HCT116 (cell line): ENCODE results near the gene FRZB. TPM values are rescaled to one million over a fixed set of nuclear protein-coding genes. Genes with fewer than 3 reads are reported as not detected.

ENCODE experiments used
- ATAC-seq: fragments of 200-7000 bp; cut with Tn5 transposase; 2 replicates; pipeline ENCODE4 v1.9.1; 2020; ENCODE audit warnings: mild to moderate bottlenecking, moderate library complexity
- BruUV-seq: library from RNA; stranded (reverse); fragments of 400-500 nt; replicated peaks from 2 replicates; lab custom pipeline; 2021; lab: Mats Ljungman, UMichigan
- CTCF ChIA-PET: fragments of 300-600 bp; sonication (Branson Sonifier 250); formaldehyde crosslinking; loops from one replicate; lab custom pipeline; 2021; ENCODE audit warnings: antibody characterized with exemption; lab: Charles Lee
- POLR2A ChIA-PET: fragments of 300-600, 350-600 bp; sonication (Branson Sonifier 250); formaldehyde crosslinking; loops from one replicate; lab custom pipeline; 2021; ENCODE audit warnings: antibody characterized with exemption; lab: Charles Lee
- RAD21 ChIA-PET, 2 experiments: fragments of 300-600 bp; sonication (Branson Sonifier 250); formaldehyde crosslinking; loops; one replicate each; lab custom pipeline; 2023; ENCODE audit warnings: low total read pairs in 2 of 2; ENCODE audit not compliant: uncharacterized antibody in 2 of 2, unreplicated experiment in 2 of 2, low non-redundant PET in 1 of 2; lab: Charles Lee
- DNase-seq: peaks from one replicate; pipeline ENCODE4 v3.0.0-alpha.2; 2010; ENCODE audit warnings: low read depth, low spot score
- H2AFZ ChIP-seq: fragments of 200-600 bp; shearing (Covaris generic), sonication (generic); 2 replicates; pipeline ENCODE4 v1.6.1; 2017; ENCODE audit warnings: low read depth, mixed run types, mixed read lengths, antibody characterized with exemption, low read length; ENCODE audit not compliant: poor library complexity, severe bottlenecking
- H3K27ac ChIP-seq: 2 replicates; pipeline ENCODE4 v1.5.1; 2012; ENCODE audit warnings: low read depth, low read length
- H3K27me3 ChIP-seq: fragments of 200-600 bp; sonication (generic); 2 replicates; pipeline ENCODE4 v1.6.1; 2016; ENCODE audit warnings: mixed run types, low read length, mixed read lengths; ENCODE audit not compliant: insufficient read depth
- H3K36me3 ChIP-seq, 2 experiments: fragments of 200-500 bp in 1 of 2; fragments of 200-600 bp in 1 of 2; sonication (Bioruptor generic) in 1 of 2; sonication (generic) in 1 of 2; 2 replicates each; pipeline versions ENCODE4 v1.5.1 to v1.6.1; 2014 to 2016; ENCODE audit warnings: low read length in 2 of 2, inconsistent platforms in 1 of 2, mixed read lengths in 1 of 2, mixed run types in 1 of 2; ENCODE audit not compliant: insufficient read depth in 2 of 2, control insufficient read depth in 1 of 2
- H3K4me1 ChIP-seq, 2 experiments: fragments of 200-600 bp in 1 of 2; sonication (generic) in 1 of 2; 2 replicates each; pipeline versions ENCODE4 v1.5.1 to v1.6.1; 2012 to 2017; ENCODE audit warnings: low read length in 2 of 2, inconsistent platforms in 1 of 2, mild to moderate bottlenecking in 1 of 2, mixed read lengths in 1 of 2, mixed run types in 1 of 2, moderate library complexity in 1 of 2; ENCODE audit not compliant: insufficient read depth in 2 of 2, control insufficient read depth in 1 of 2
- H3K4me2 ChIP-seq: fragments of 200-600 bp; sonication (generic); 2 replicates; pipeline ENCODE4 v1.6.1; 2017; ENCODE audit warnings: mixed run types, low read length, mixed read lengths
- H3K4me3 ChIP-seq, 2 experiments: fragments of 200-600 bp in 1 of 2; sonication (generic) in 1 of 2; replicated peaks in 1 of 2; 2 replicates each; pipeline ENCODE4 v1.5.1; 2011 to 2016; ENCODE audit warnings: low read length in 2 of 2, control low read depth in 1 of 2, low read depth in 1 of 2, mild to moderate bottlenecking in 1 of 2, mixed read lengths in 1 of 2, mixed run types in 1 of 2
- H3K79me2 ChIP-seq: fragments of 200-600 bp; sonication (generic); 2 replicates; pipeline ENCODE4 v1.6.1; 2017; ENCODE audit warnings: mild to moderate bottlenecking, mixed run types, low read length, moderate library complexity, mixed read lengths; ENCODE audit not compliant: insufficient read depth
- H3K9ac ChIP-seq: fragments of 200-600 bp; sonication (generic); 2 replicates; pipeline ENCODE4 v1.6.1; 2016; ENCODE audit warnings: low read length, mixed read lengths
- H3K9me2 ChIP-seq: fragments of 200-600 bp; sonication (generic), shearing (Covaris generic); 2 replicates; pipeline ENCODE4 v1.6.1; 2017; ENCODE audit warnings: mixed run types, mild to moderate bottlenecking, moderate library complexity; ENCODE audit not compliant: insufficient read depth
- H3K9me3 ChIP-seq, 2 experiments: fragments of 200-500 bp in 1 of 2; fragments of 200-600 bp in 1 of 2; sonication (Bioruptor generic) in 1 of 2; sonication (generic) in 1 of 2; 2 replicates each; pipeline ENCODE4 v1.6.1; 2014 to 2017; ENCODE audit warnings: low read length in 2 of 2, mixed read lengths in 2 of 2, inconsistent platforms in 1 of 2, low read depth in 1 of 2, mild to moderate bottlenecking in 1 of 2, mixed run types in 1 of 2, moderate library complexity in 1 of 2; ENCODE audit not compliant: control insufficient read depth in 1 of 2, insufficient read depth in 1 of 2
- H4K20me1 ChIP-seq: fragments of 200-600 bp; sonication (generic), shearing (Covaris generic); 2 replicates; pipeline ENCODE4 v1.6.1; 2017; ENCODE audit warnings: mixed run types, mild to moderate bottlenecking, moderate library complexity; ENCODE audit not compliant: insufficient read depth
- CEBPB ChIP-seq: IDR thresholded peaks from 2 replicates; pipeline ENCODE4 v1.6.1; 2012; ENCODE audit warnings: low read depth
- EZH2 ChIP-seq: fragments of 200-600 bp; sonication (generic); IDR thresholded peaks from 2 replicates; pipeline ENCODE4 v1.6.1; 2017; ENCODE audit warnings: antibody characterized with exemption, mixed run types
- FOSL1 ChIP-seq: IDR thresholded peaks from 2 replicates; pipeline ENCODE4 v1.6.1; 2012; ENCODE audit warnings: low read depth
- POLR2A ChIP-seq: IDR thresholded peaks from 2 replicates; pipeline ENCODE4 v1.7.0; 2011; ENCODE audit warnings: borderline replicate concordance; ENCODE audit not compliant: insufficient read depth, insufficient read length; ENCODE audit errors: extremely low read depth
- POLR2AphosphoS5 ChIP-seq: IDR thresholded peaks from 2 replicates; pipeline ENCODE4 v1.6.1; 2011; ENCODE audit warnings: mild to moderate bottlenecking, low read depth, low read length, moderate library complexity
- RAD21 ChIP-seq: IDR thresholded peaks from 2 replicates; pipeline ENCODE4 v1.6.1; 2012; ENCODE audit warnings: low read depth, mild to moderate bottlenecking
- SIN3A ChIP-seq: IDR thresholded peaks from 2 replicates; pipeline ENCODE4 v1.6.1; 2012; ENCODE audit warnings: low read depth
- SRF ChIP-seq: IDR thresholded peaks from 2 replicates; pipeline ENCODE4 v1.6.1; 2012; ENCODE audit warnings: low read depth
- TCF7L2 ChIP-seq: IDR thresholded peaks from 2 replicates; pipeline ENCODE4 v1.7.0; 2011; ENCODE audit warnings: borderline replicate concordance, inconsistent platforms; ENCODE audit not compliant: insufficient read depth, insufficient read length; ENCODE audit errors: extremely low read depth
- intact Hi-C: fragments of 100-400 bp; cut with micrococcal nuclease; formaldehyde crosslinking; loops from 2 replicates; pipeline ENCODE4 v1.10.0; 2022
- total RNA-seq: library from RNA; stranded (reverse); gene quantifications from one replicate; pipeline ENCODE4 v1.2.1, GENCODE V29; 2021; ENCODE audit not compliant: unreplicated experiment
- TF ChIP-seq, protein P1 (sequence below): IDR thresholded peaks from 2 replicates; pipeline ENCODE4 v1.6.1; 2011; ENCODE audit warnings: mild to moderate bottlenecking, low read length, moderate library complexity; ENCODE audit not compliant: insufficient replicate concordance; ENCODE audit errors: extremely low read depth

The FRZB gene
- total RNA-seq, 1 experiment from 2014 or later, result 0.49 TPM

DNA sequence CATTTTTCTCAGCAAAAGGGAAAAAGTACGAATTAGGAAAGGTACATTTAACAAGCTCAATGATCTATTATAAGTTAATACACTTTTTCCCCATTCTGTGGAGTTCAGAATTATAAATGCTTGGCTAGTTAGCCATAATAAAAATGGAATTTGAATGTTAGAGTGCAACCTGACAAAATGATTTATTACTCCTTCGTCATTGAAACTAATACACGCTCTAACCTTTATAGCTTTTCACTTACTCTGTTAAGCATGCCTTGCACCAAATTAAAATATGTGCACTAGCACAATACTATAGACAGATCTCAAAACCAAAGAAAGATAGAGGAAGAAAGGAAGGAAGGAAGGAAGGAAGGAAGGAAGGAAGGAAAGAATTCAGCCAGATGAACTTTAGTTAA is 46.1 kb upstream of the FRZB start (continued):
- TF ChIP-seq, protein P1, sequence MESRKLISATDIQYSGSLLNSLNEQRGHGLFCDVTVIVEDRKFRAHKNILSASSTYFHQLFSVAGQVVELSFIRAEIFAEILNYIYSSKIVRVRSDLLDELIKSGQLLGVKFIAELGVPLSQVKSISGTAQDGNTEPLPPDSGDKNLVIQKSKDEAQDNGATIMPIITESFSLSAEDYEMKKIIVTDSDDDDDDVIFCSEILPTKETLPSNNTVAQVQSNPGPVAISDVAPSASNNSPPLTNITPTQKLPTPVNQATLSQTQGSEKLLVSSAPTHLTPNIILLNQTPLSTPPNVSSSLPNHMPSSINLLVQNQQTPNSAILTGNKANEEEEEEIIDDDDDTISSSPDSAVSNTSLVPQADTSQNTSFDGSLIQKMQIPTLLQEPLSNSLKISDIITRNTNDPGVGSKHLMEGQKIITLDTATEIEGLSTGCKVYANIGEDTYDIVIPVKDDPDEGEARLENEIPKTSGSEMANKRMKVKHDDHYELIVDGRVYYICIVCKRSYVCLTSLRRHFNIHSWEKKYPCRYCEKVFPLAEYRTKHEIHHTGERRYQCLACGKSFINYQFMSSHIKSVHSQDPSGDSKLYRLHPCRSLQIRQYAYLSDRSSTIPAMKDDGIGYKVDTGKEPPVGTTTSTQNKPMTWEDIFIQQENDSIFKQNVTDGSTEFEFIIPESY, result no peak

- no peak for ATAC-seq
- peaks cover 14 to 23% of the 10 kb centered on the region in 2 experiments; a peak in 3 of 4 replicates for H3K4me1 ChIP-seq
Measured at GRCh38 chr2:182911813-182912517, 45.5 kb upstream of the FRZB start.

More at GRCh38 chr2:182911813-182912517, 45.5 kb upstream of the FRZB start:
- Histone ChIP-seq H3K36me3 (peaks cover 2 to 10% of the 10 kb centered on the region in 2 experiments; a peak in 2 of 4 replicates), H3K27me3 (no peaks in the 10 kb centered on the region), H3K4me3 (no peak overlapping the region), H3K79me2 (no peaks in the 10 kb centered on the region), H3K9ac (no peak overlapping the region), H3K4me2 (no peak overlapping the region), H2AFZ (no peak overlapping the region), H3K9me3 (no peaks in the 10 kb centered on the region), H3K9me2 (no peaks in the 10 kb centered on the region), H4K20me1 (0 out of 2 replicates have a peak, but pooled peaks cover 3% of the 10 kb centered on the region), H3K27ac (no peak overlapping the region)
- no TSS peak for BruUV-seq
- ChIA-PET POLR2A (no interaction called here), CTCF (no interaction called here), RAD21 (no interaction called here)
- DNase-seq, result no peak
- TF ChIP-seq POLR2A (no peak), SIN3A (no peak), TCF7L2 (no peak), EZH2 (no peak), RAD21 (no peak), SRF (no peak), FOSL1 (no peak), POLR2AphosphoS5 (no peak), CEBPB (no peak)
- intact Hi-C loops, result no loop called here
